Cardiac septum (tissue), 1 donor: ENCODE data around the gene AKR7A3. TPM values are rescaled to one million over a fixed set of nuclear protein-coding genes. Genes with fewer than 3 reads are reported as not detected.
"Not testable (repeated sequence)": the region's sequence is repeated elsewhere in the genome, so short reads cannot be mapped to it uniquely, and the experiment has no call there.

Experiments
- DNase-seq: peaks from one replicate; pipeline ENCODE4 v3.0.0-alpha.2; 2020; ENCODE audit warnings: low spot score
- intact Hi-C: fragments of 100-400 bp; cut with DNase I; formaldehyde crosslinking; loops from one replicate; pipeline ENCODE4 v1.14.0; 2022
- total RNA-seq: library from RNA; stranded (reverse); fragmentation: NEBNext Ultra II Directional; extraction: Animal tissue kit (Norgen Biotek cat#: 25700); gene quantifications from one replicate; pipeline ENCODE4 v1.2.1, GENCODE V29; 2021
- donor health status: DM: no; HTN: no; CAD: no.

Gene AKR7A3
- total RNA-seq, 1 donor from 2014 or later: 0.32 TPM

DNA sequence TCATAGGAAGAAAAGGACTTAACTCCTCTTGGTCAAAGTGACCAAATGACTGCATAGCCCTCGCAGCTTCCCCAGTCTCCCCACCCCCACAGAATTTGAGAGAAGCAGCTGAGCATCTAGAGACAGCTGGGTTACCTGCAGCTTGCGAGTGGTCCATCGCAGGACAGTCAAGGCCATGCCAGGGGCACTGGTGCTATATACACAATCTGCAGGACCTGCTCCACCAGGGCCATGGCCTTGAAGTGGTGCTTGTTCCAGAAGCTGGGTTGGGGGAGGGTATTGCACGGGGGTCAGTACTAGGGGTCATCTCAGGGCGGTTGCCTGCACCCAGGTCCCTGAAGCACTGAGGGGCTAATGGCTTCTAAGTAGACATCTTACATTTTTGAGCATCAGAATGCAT is 26.5 kb downstream of the AKR7A3 start:
- intact Hi-C loops: no loop called here

DNA sequence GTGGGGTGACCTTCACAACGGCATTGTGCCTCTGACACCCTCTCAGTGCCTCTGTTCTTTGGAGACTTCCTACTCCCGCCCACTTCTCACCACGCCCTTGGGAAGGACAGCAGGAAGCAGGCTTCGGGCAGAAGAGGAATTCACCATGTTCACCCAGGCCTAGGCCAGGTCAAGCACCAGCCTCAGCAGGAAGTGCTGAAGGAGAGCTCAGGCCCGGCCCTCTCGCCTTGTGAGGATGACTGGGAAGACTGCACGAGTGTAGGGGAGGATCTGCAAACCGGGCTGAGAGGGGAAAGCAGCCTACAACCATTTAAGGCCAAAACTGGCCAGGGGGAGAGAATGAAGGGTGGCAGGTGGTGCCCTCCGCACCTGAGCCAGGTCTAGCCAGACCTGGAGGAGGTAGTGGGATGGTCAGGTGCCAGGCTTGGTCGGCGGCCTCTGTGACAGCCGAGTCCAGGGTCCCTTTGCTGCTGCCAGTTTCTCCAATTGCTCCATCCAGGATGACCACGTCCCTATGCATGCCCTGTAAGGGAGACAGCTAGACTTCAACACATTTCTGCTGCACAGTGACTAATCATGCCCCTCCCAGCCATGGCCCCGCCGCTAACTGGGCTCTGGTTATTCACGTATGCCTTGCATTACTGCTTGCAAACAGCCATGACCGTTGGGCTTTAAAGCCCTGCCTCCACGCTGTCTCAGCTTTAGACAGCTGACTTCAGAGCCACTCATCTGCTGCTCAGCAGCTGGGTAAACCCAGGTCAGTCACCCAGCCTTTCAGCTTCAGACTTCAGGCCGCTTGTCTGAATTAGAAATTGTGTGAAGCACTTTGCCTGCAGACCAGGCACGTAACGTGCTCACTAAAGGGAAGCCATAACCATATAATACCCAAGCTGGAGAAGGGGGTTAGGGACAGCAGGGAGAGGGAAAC is 28.1 kb downstream of the AKR7A3 start:
- no peak for DNase-seq

More for the DNA sequence above, 26.5 kb downstream of the AKR7A3 start:
- no peak for DNase-seq

DNA sequence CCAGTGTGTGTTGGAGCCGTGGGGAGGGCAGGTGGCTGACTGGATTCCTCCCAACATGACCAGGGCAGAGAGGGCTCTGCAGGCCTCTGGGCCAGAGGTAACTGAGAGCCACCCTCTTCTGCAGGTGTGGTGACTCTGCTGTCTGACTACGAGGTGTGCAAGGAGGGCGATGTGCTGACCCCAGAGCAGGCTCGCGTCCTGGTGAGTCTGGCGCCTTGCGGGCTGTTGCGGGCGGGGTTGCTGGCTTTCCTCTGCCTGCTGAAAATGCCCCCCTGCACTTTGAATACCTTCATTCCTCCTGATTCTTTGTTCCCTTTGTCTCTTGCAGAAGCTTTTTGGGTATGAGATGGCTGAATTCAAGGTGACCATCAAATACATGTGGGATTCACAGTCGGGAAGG is 30.2 kb downstream of the AKR7A3 start:
- intact Hi-C loops: loop anchor here (5.0 kb wide), 1 partner anchor 394 kb away; no protein-coding TSS in a partner anchor

More for the DNA sequence above, 28.1 kb downstream of the AKR7A3 start:
- intact Hi-C loops: no loop called here

DNA sequence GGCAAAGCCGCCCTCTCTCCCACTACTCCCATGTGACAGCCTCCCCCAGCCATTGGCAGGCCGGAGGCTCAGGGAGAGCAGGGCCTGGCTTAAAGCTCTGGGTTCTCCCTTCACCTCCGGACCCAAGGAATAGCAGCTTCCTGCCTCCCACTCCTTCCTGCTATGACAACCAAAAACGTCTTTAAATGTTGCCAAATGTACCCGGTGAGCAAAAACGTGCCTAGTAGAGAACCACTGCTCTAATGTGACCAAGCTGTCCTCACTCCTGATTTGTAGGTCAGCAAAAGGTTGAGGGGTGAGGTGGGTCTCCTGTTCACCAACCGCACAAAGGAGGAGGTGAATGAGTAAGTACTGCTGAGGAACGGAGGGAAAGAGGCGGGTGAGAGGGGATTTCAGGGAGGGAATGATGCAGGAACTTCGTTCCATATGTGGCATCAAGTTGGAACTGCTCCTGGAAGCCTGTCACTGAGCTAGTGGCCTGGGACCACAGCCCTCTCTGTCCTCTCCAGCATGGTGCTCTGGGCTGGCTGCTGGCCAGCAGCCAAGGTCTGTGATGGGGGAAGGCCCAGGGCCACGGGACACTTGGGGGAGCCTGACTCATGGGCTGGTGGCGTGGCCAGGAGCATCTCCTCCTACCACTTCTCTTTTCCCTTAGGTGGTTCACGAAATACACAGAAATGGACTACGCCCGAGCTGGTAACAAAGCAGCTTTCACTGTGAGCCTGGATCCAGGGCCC is 31.2 kb downstream of the AKR7A3 start:
- no peak for DNase-seq
- intact Hi-C loops: loop anchor here (5.0 kb wide), 1 partner anchor 395 kb away; no protein-coding TSS in a partner anchor

More for the DNA sequence above, 30.2 kb downstream of the AKR7A3 start:
- DNase-seq: no peak

DNA sequence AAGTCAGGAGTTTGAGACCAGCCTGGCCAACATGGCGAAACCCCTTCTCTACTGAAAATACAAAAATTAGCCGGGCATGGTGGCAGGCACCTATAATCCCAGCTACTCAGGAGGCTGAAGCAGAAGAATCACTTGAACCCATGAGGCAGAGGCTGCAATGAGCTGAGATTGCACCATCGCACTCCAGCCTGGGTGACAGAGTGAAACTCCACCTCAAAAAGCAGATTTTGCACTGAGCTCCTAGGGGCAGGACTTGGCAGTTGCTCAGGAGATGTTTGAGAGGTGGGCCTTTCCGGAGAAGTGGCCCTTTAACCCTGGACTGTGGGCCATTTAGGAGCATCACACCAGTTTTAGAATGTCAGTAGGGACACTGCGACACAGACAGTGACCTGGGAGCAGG is 32.3 kb downstream of the AKR7A3 start:
- DNase-seq: not testable (repeated sequence)
- intact Hi-C loops: loop anchor here (5.0 kb wide), 1 partner anchor 396 kb away; no protein-coding TSS in a partner anchor

DNA sequence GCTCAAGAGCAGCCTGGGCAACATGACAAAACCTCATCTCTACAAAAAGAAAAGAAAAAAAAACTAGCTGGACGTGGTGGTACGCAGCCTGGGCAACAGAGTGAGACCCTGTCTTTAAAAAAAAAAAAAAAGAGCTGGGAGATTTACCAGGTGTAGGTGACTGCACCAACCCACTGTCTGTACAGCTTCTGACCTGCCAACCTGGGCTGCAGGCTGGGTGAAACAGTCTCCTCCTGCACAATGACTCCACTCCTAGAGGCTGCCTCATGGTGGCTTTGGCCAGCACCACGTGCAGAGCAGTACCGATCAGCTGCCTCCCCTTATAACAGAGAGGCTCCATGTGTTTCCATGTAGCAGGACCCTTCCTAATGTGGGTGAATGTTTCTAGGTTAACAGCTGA is 33.3 kb downstream of the AKR7A3 start:
- no peak for DNase-seq
- intact Hi-C loops: loop anchor here (5.0 kb wide), 1 partner anchor 397 kb away; no protein-coding TSS in a partner anchor

DNA sequence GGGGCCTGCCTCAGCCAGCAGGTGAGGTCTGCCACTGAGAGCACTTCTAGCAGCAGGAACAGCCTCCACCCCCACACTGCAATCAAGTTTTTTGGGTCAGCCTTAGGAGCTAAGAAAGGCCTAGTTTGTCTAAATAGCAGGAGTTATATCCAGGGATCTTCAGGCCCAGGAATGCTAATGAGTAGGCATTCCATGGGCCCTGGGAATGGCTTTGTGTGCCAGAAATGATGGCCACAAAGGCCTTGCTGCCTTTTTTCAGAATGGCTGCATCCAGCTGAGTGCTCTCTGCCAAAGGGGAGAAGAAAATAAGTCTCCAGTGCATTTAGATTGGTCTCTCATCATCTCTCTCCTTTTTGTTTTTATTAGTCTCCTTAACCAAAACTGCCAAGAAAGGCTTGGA is 34.2 kb downstream of the AKR7A3 start:
- no peak for DNase-seq
- intact Hi-C loops: loop anchor here (5.0 kb wide), 2 partner anchors 42 to 58 kb away; partner anchors contain the start of genes AKR7A2, SLC66A1 and UBR4

DNA sequence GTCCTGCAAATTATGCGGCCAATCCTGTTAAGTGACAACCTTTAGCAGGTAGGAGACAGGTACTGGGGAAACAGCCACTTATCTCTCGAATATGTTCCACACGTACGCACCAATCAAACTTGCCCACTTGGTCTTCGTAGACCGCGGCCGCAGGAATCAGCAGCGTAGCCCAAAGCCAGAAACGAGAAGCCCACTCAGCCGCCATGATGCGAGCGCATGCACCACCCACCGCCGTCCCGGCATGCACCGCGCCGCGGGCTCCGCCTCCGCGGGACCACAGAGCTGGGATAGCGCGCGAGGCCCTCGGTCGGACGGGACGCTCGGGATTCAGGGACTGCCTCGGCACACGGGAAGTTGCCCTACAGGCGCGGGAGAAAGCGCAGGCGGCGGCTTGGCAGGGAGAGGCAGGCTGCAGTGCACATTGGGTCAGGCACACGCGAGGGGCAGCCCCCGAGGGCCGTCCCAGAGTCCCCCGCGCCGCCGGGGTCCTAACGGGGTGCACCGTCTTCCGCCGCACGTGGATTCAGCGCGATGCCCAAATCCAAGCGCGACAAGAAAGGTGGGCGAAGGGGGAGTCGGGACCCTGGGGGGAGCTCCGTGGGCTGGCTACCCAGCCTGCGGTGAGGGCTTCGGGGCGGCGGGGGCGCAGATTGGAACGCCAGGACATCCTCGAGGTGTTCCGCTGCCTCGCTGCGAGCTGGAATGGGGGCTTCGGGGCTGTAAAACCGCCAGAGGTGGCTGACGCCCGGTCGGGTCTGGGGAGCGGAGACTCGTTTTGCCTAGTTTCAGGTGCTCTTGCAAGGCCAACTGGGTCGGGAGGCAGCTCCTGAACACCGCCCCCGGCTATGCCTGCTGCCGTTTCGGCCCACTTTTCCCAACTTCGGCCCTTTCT is 37.0 kb downstream of the AKR7A3 start, which contains the start of the genes EMC1 and MRTO4:
TSS of gene EMC1 (minus strand) at position 220 of the 892 bp plus-strand sequence. CDS start at position 205, 15 bp downstream.
TSS of gene MRTO4 (plus strand) at position 501 of the 892 bp plus-strand sequence. CDS start at position 532, 31 bp downstream.
- intact Hi-C loops: loop anchor here (5.0 kb wide), 2 partner anchors 39 to 61 kb away; partner anchors contain the start of genes AKR7A2, SLC66A1 and UBR4
- peak; percentile 94 for DNase-seq

DNA sequence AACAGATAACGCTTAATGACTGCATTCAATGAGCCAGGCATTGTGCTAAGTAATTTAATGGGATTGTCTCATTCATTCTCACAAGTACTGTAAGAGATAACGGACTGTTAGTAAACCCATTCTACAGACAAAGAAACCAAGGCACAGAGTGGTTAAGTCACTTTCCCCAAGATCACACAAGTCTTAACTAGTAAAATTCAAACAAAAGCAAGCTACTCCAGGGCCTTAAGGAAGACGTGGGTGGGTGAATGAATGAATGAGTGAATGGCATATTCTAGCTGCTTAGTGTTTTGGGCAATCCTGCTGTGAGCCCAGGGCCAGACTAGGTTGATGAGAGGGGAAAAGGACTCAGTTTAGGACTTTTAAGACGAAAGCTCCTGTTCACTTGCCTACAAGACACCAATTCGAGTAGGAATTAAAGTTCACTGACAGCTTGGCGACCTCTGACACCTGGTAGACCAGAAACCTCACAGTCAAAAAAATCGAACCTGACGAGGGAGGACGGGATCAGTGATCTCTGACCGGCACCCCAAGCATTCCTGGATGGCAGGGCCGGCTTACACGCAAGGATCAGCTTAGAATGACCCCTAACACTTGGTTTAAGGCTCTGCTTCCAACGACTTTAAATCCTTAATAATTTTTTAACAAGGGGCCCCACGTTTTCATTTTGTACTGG is 37.8 kb downstream of the AKR7A3 start:
- no peak for DNase-seq
- intact Hi-C loops: loop anchor here (5.0 kb wide), 2 partner anchors 38 to 62 kb away; partner anchors contain the start of genes AKR7A2, SLC66A1 and UBR4

DNA sequence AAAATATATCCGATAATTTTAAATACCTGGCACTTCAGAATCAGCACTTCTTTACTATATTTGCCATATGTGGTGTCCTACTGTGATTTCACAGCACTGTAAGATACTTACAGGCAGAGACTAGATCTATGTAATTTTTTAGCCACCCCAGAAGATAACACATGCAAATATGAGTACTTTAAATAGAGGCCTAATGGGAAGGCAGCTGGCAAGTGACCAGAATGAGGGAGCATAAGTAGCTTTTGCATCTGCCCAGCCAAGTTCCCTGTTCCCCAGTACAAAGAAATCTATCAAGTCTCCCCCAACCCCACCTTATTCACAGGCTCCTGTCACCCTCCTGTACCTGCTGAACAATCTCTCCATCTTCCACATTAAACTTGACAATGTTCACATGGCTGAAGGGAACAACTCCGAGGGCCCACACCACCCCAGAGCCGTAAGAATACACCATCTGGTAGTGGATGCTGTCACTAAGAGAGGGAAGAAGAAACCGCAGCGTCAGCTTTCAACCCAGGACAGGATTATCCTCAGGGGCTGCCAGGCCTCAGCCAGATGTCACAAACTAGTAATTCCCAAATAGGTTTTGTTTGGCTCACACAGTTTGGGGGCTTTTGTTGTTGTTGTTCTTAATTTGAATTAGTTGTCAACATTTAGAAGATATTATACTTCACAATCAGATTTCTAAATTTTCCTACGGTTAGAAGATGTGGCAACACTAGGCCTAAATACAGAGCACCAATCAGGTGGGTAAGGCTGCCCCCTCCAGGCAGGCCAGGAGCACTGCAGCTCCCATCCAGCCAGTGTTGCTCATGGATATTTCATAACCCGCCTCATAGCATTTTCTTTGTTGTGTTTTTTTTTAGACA is 47.7 kb downstream of the AKR7A3 start:
- intact Hi-C loops: loop anchor here (5.0 kb wide), 1 partner anchor 64 kb away; no protein-coding TSS in a partner anchor

DNA sequence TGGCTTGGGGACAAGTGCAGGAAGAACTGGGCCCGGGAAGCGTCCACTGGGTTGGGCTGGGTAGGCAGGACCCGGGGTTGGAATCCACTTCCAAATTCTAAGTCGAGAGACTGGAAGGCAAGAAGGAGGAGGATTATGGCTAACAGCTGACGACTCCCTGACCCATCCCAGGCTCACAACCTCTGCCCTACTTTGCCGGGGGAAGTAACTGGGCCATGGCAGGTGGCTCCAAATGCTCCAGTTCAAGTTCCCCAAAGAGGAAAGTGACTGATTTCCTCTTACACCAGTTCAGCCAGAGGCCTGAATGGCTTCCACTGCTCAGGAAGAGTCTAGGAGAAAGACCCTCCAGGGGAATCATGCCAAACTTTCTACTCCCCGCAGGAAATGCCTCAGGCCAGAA is 48.7 kb downstream of the AKR7A3 start:
- intact Hi-C loops: loop anchor here (5.0 kb wide), 1 partner anchor 63 kb away; no protein-coding TSS in a partner anchor
- DNase-seq: no peak

More for the DNA sequence above, 47.7 kb downstream of the AKR7A3 start:
- DNase-seq: peak; percentile 82

DNA sequence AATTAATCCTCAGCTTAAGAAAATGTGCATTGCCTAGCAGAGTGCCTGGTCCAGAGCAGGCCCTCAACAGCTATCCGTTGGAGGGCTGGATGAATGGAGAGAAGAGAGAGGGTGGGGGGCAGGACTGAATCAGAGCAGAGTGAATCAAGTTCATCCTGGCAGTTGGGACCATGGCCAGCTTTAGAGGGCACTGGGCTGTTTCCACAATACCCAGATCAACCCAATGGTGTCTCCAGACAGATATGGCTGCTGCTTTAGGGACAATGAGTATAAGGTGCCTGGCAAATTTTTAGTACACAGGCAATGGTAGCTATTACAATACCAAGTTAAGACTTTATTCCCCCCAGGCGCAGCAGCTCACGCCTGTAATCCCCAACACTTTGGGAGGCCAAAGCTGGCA is 54.3 kb downstream of the AKR7A3 start:
- intact Hi-C loops: no loop called here
- DNase-seq: no peak

Other genes starting within 250 kb of the AKR7A3 start
- 95.7 TPM for gene UBR4, start 78.5 kb downstream of the AKR7A3 start, total RNA-seq
- 28.6 TPM for gene EMC1, start 37.2 kb downstream of the AKR7A3 start, total RNA-seq
- 14.8 TPM for gene MRTO4, start 37.0 kb downstream of the AKR7A3 start, total RNA-seq
- gene AKR7A2, start 23.4 kb upstream of the AKR7A3 start, total RNA-seq: 33.5 TPM
- 7.5 TPM for gene SLC66A1, start 23.6 kb upstream of the AKR7A3 start, total RNA-seq
- gene CAPZB, start 196.8 kb upstream of the AKR7A3 start, total RNA-seq: 213 TPM